ENCODE data around the gene ZNF512B.

Gene ZNF512B

DNA sequence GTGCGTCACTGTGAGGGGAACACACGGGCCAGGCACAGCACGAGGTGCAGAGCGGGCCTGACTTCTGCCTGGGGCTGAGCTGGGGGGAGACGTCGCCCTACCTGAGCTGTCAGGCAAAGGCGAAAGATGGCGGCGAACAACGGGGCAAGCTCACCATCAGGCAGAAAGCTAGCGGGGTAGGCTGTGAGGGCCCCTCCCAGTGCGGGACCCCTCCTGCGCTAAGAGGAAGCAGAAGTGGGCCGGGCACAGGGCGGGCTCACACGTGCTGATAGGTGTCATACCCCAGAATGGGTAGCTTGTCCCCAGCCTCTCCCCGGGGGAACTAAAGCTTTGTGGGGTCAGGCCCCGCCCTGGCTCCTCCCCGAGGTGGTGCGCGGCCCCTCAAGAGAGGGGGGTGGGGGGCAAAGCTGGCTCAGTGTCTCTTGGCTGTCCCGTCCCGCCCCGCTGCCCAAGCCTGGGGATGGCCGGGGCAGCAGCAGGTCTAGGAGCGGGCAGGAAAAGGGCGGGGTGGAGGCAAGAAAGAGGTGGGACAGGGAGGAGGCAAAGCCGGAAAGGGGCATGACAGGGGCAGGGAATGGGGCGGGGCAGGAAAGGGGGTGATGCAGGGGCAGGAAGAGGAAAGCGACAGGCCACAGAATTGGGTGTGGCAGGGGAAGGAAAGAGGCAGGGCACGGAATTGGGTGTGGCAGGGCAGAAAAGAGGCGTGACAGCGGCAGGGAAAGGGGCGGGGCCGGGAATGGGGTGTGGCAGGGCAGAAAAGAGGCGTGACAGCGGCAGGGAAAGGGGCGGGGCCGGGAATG, 28.2 kb downstream of the ZNF512B start (continued):
- TF ChIP-seq KLF1 (tag by site-specific recombination; IDR thresholded peaks at IDR 0.05): peak; percentile 99
- no peak for TF ChIP-seq ZNF133 (tag by site-specific recombination; IDR thresholded peaks at IDR 0.05)

DNA sequence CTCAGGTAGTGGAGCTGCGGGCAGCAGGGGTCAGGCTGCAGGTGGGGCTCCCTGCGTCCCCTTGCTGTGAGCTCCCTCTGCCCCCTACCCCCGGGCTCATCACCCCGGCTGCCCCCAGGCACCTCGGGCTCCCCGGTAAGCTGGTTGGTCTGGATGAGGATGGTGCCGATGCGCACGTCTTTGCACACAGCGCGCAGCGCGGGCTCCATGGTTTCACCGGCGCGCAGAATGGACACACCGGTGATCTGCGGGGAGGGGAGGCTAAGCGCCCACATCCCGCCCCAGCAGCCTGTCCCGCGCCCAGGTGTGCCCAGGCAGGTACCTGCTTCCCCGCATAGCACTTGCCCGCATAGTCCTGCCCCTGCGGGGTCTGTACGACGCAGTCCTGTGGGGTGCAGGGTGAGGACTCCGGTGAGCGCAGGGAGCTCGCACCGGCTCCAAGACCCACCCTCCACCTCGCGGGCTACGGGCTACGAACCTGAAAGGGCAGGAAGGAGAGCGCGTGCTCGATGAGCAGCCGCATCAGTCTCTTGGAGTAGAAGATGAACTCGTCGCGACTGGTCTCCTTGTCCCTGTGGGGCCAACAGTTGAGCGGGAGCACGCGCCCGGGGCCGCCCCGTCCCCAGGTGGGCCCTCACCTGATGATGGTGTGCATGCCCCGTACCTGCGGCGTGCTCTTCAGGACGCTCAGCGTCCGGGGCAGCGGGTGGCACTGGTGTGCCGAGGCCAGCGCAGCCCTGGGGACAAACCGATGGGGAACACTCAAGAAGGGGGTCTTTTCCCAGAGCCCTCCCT, 29.1 kb downstream of the ZNF512B start:
- no peak for TF ChIP-seq ZNF791 (tag by site-specific recombination; IDR thresholded peaks at IDR 0.05)
- peak; percentile 89 for TF ChIP-seq ZNF10 (tag by site-specific recombination; IDR thresholded peaks at IDR 0.05)
- ChIA-PET POLR2A (no interaction called here), CTCF (no interaction called here)
- H3K4me3 ChIP-seq (ENCODE audit: low read depth, low read length): no peak overlapping the region
- no peak overlapping the region for H3K27ac ChIP-seq (ENCODE audit: extremely low read depth, low read depth, low read length)
- H3K9me3 ChIP-seq (ENCODE audit: control insufficient read depth, insufficient read depth, low read depth, low read length): no peaks in the 10 kb centered on the region
- peaks cover 6 to 71% of the 10 kb centered on the region in 2 experiments; a peak in 2 of 3 replicates for H3K36me3 ChIP-seq (ENCODE audit: control insufficient read depth in 2 of 2, insufficient read depth in 1 of 2, low read length in 2 of 2)
- no peaks in the 10 kb centered on the region; the same call in 1 of the 2 replicates for H3K4me1 ChIP-seq (ENCODE audit: control insufficient read depth, insufficient read depth, low read length)

DNA sequence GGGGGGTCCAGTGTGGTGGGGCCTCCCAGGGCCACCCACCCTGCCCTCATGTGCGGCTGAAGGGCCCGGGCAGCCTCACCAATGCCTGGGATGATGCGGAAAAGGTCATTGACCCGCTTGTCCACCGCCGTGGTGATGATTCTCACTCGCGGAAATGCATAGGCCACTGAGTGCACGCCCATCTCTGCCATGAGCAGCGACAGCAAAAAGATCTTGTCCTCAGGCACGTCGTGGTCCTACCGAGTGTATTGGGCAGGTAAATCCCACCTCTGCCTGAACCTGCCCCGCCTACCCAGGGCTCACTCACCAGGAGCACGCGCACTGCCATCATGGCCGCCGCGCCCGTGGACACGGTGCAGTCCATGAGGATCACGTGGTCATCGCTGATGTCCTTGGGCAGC, 29.7 kb downstream of the ZNF512B start:
- H3K36me3 ChIP-seq (ENCODE audit: control insufficient read depth in 2 of 2, insufficient read depth in 1 of 2, low read length in 2 of 2): peaks cover 6 to 71% of the 10 kb centered on the region in 2 experiments; a peak in 2 of 3 replicates
- H3K4me1 ChIP-seq (ENCODE audit: control insufficient read depth, insufficient read depth, low read length): no peaks in the 10 kb centered on the region; the same call in 1 of the 2 replicates
- no peak overlapping the region for H3K4me3 ChIP-seq (ENCODE audit: low read depth, low read length)
- no peak for TF ChIP-seq REPIN1 (tag by site-specific recombination; IDR thresholded peaks at IDR 0.05; ENCODE audit: low read depth)
- TF ChIP-seq ZNF202 (tag by site-specific recombination; IDR thresholded peaks at IDR 0.05; ENCODE audit: borderline replicate concordance): peak; percentile 19; the same call in 1 of the 2 replicates
- H3K27ac ChIP-seq (ENCODE audit: extremely low read depth, low read depth, low read length): no peak overlapping the region
- CTCF ChIA-PET: no interaction called here
- no peaks in the 10 kb centered on the region for H3K9me3 ChIP-seq (ENCODE audit: control insufficient read depth, insufficient read depth, low read depth, low read length)
- POLR2A ChIA-PET: interaction anchor here (0.7 kb wide), 2 partner anchors 33 to 87 kb away, joined by 3 read pairs; no protein-coding TSS in a partner anchor

DNA sequence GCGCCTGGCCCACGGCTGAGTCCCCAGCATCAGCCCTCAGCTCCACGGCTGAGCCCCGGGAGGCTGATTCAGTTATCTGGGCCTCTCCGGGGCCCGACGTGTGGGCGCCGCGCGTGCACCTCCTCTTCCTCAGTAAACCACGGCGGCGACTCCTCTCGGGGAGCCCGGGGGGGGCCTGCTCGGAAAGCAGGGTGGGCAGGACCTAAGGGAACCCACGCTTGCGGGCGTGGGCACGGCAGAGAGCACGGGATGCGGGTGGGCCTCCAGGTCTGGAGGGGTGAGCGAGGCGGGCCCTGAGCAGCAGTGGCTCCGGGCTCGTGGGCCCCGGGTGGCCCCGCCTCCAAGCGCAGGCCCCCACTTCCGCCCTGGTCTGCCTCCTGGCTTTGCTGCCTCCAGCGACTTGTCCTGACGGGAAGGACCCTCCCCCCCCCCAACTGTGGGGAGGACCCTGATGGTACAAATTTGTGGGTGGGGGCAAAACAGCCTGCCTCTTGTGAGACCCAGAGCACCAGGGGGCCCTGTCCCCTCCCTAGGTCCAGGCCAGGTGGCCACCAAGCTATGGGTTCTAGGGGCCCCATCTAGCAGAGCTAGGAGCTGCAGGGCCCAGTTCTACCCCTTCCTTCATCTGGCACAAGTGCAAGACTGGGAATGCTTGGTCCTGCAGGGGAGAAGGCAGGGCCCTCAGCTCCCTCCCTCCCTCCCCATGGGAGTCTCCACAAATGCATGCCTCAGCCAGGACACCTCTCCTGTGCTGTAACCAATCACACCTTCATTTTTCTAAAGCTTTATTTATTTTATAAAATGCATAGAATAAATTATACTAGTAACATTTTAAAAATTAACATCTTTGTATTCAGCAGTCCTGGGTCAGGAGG, 30.4 kb downstream of the ZNF512B start:
- POLR2A ChIA-PET: interaction anchor here (0.7 to 1.1 kb wide), 4 partner anchors 17 to 87 kb away, joined by 3 read pairs; partner anchors contain the start of gene UCKL1
- Histone ChIP-seq H3K36me3 (ENCODE audit: control insufficient read depth in 2 of 2, insufficient read depth in 1 of 2, low read length in 2 of 2) (peaks cover 6 to 71% of the 10 kb centered on the region in 2 experiments; a peak in 2 of 3 replicates), H3K4me3 (ENCODE audit: low read depth, low read length) (no peak overlapping the region), H3K27ac (ENCODE audit: extremely low read depth, low read depth, low read length) (no peak overlapping the region), H3K9me3 (ENCODE audit: control insufficient read depth, insufficient read depth, low read depth, low read length) (no peaks in the 10 kb centered on the region), H3K4me1 (ENCODE audit: control insufficient read depth, insufficient read depth, low read length) (no peaks in the 10 kb centered on the region; the same call in 1 of the 2 replicates)
- no peak for TF ChIP-seq KLF7 (tag by site-specific recombination; IDR thresholded peaks at IDR 0.05; ENCODE audit: borderline replicate concordance)
- TF ChIP-seq ZNF354C (tag by site-specific recombination; IDR thresholded peaks at IDR 0.05; ENCODE audit: borderline replicate concordance, low read depth): no peak
- CTCF ChIA-PET: no interaction called here

DNA sequence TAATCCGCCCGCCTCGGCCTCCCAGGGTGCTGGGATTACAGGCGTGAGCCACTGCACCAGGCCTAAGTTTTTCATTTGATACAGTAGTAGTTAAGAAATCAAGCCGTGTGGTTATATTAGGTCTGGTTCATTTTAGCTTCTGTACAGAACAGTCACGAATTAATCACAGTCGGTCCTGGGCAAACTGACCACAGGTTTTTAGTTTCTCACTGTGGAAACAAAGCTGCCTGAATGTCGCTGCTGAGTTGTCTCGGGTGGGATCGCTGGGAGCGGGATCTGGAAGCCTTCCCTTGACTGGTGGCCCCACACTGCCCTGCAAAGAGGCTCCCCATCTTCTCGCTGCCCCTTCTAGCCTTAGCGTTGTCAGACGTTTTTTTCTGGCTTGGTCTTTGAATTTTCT, 32.1 kb downstream of the ZNF512B start:
- H3K9me3 ChIP-seq (ENCODE audit: control insufficient read depth, insufficient read depth, low read depth, low read length): no peaks in the 10 kb centered on the region
- peaks cover 6 to 69% of the 10 kb centered on the region in 2 experiments; a peak in 2 of 3 replicates for H3K36me3 ChIP-seq (ENCODE audit: control insufficient read depth in 2 of 2, insufficient read depth in 1 of 2, low read length in 2 of 2)
- no peaks in the 10 kb centered on the region; the same call in 1 of the 2 replicates for H3K4me1 ChIP-seq (ENCODE audit: control insufficient read depth, insufficient read depth, low read length)
- no peak overlapping the region for H3K27ac ChIP-seq (ENCODE audit: extremely low read depth, low read depth, low read length)
- ChIA-PET POLR2A (no interaction called here), CTCF (interaction anchor here (0.6 kb wide), 1 partner anchor 42 kb away, joined by 3 read pairs; no protein-coding TSS in a partner anchor)
- H3K4me3 ChIP-seq (ENCODE audit: low read depth, low read length): no peak overlapping the region
- no peak for TF ChIP-seq ZNF48 (tag by site-specific recombination; IDR thresholded peaks at IDR 0.05)
- TF ChIP-seq KLF9 (tag by site-specific recombination; IDR thresholded peaks at IDR 0.05; ENCODE audit: low read depth): no peak
- no peak for TF ChIP-seq ZIC2 (tag by site-specific recombination; IDR thresholded peaks at IDR 0.05)
- TF ChIP-seq, protein P1, sequence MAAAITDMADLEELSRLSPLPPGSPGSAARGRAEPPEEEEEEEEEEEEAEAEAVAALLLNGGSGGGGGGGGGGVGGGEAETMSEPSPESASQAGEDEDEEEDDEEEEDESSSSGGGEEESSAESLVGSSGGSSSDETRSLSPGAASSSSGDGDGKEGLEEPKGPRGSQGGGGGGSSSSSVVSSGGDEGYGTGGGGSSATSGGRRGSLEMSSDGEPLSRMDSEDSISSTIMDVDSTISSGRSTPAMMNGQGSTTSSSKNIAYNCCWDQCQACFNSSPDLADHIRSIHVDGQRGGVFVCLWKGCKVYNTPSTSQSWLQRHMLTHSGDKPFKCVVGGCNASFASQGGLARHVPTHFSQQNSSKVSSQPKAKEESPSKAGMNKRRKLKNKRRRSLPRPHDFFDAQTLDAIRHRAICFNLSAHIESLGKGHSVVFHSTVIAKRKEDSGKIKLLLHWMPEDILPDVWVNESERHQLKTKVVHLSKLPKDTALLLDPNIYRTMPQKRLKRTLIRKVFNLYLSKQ (tag by site-specific recombination; IDR thresholded peaks at IDR 0.05; ENCODE audit: borderline replicate concordance): no peak
- TF ChIP-seq MZF1 (tag by site-specific recombination; IDR thresholded peaks at IDR 0.05; ENCODE audit: borderline replicate concordance): no peak
- TF ChIP-seq PRDM1 (tag by site-specific recombination; IDR thresholded peaks at IDR 0.05): no peak
- TF ChIP-seq ZNF202 (tag by site-specific recombination; IDR thresholded peaks at IDR 0.05; ENCODE audit: borderline replicate concordance): no peak
- TF ChIP-seq ZNF677 (tag by site-specific recombination; IDR thresholded peaks at IDR 0.05): no peak
- TF ChIP-seq, protein P2, sequence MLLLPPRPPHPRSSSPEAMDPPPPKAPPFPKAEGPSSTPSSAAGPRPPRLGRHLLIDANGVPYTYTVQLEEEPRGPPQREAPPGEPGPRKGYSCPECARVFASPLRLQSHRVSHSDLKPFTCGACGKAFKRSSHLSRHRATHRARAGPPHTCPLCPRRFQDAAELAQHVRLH (tag by site-specific recombination; IDR thresholded peaks at IDR 0.05): no peak
- TF ChIP-seq ZNF112 (tag by site-specific recombination; IDR thresholded peaks at IDR 0.05): no peak
- TF ChIP-seq ZNF155 (tag by site-specific recombination; IDR thresholded peaks at IDR 0.05): no peak
- no peak for TF ChIP-seq SP3 (tag by site-specific recombination; IDR thresholded peaks at IDR 0.05)

Measured in HEK293 (cell line).